ENCODE results near the gene ACTR3.

Gene ACTR3

GRCh38 chr2:113966832-113967231, 76.9 kb downstream of the ACTR3 start:
- DNase-seq: no peak

- no peak for DNase-seq
These were observed 77.4 kb downstream of the ACTR3 start for GRCh38 chr2:113967272-113967671.

- DNase-seq: no peak
These were observed 82.9 kb downstream of the ACTR3 start for GRCh38 chr2:113972766-113973165.

GRCh38 chr2:113973810-113974209, 83.9 kb downstream of the ACTR3 start:
- DNase-seq: no peak

- no peak for DNase-seq
These were observed 84.8 kb downstream of the ACTR3 start for GRCh38 chr2:113974727-113975126.

- no peak for DNase-seq
These were observed 86.5 kb downstream of the ACTR3 start for GRCh38 chr2:113976277-113976928.

GRCh38 chr2:113977060-113977659, 87.3 kb downstream of the ACTR3 start:
- no peak for DNase-seq

- DNase-seq: no peak
These were observed 88.0 kb downstream of the ACTR3 start for GRCh38 chr2:113977660-113978523.

- DNase-seq: no peak
These were observed 88.8 kb downstream of the ACTR3 start for GRCh38 chr2:113978524-113979190.

GRCh38 chr2:113979191-113980128, 89.6 kb downstream of the ACTR3 start:
- no peak for DNase-seq

GRCh38 chr2:113980946-113981345, 91.1 kb downstream of the ACTR3 start:
- peak; percentile 17 for DNase-seq

- DNase-seq: no peak
These were observed 91.7 kb downstream of the ACTR3 start for GRCh38 chr2:113981404-113982134.

- no peak for DNase-seq
These were observed 95.9 kb downstream of the ACTR3 start for GRCh38 chr2:113985554-113986397.

- DNase-seq: no peak
These were observed 96.9 kb downstream of the ACTR3 start for GRCh38 chr2:113986762-113987290.

GRCh38 chr2:113992090-113992489, 102.2 kb downstream of the ACTR3 start:
- DNase-seq: no peak

- no peak for DNase-seq
These were observed 107.0 kb downstream of the ACTR3 start for GRCh38 chr2:113996671-113997594.

GRCh38 chr2:114001152-114001551, 111.3 kb downstream of the ACTR3 start:
- no peak for DNase-seq

GRCh38 chr2:114001937-114002336, 112.0 kb downstream of the ACTR3 start:
- DNase-seq: no peak

Measured in GOT3 (cell line).